Femur (tissue), 1 donor: ENCODE measurements around the gene IL20RB.

Experiments used
- DNase-seq: peaks from one replicate; pipeline ENCODE4 v3.0.0-alpha.2; 2017

The IL20RB gene

GRCh38 chr3:136957751-136958288 is at the start of gene IL20RB:
Gene IL20RB, plus strand, starts transcription at chr3:136957983. Its CDS starts 131 bp downstream, at chr3:136958114.
- no peak for DNase-seq

DNA sequence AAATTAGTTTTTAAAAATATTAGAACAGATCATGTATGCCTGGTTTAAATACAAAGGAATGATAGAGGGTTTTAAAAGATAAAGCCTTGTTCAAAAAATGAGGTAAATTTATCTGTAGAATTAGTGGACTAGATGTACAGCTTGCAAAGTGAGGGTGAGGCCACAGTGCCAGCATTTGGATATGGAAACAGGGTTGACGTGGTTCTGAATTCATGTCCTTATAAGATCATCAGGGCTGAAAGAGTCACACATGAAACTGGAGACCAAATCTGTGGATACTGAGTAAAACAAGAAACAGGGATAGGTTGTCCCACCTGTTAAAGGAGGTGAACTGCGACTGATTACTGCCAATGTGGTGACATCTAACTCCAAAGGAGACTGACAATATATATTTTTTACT is 49.5 kb upstream of the IL20RB start:
- DNase-seq = no peak

GRCh38 chr3:136909187-136909586 is 48.6 kb upstream of the IL20RB start:
- no peak for DNase-seq

DNA sequence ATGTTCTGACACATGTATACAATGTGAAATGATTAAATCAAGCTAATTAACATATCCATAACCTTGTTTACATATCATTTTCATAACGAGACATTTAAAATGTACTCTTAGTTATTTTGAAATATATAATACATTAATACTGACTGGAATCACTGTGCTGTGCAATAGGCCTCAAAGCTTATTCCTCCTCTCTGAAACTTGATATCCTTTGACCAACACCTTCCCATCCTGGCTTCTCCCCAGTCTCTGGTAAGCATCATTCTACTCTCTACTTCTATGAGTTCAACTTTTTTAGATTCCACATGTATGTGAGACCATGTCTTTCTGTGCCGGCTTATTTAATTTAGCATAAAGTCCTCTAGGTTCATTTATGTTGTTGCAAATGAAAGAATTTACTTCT is 47.1 kb upstream of the IL20RB start:
- DNase-seq = no peak

DNA sequence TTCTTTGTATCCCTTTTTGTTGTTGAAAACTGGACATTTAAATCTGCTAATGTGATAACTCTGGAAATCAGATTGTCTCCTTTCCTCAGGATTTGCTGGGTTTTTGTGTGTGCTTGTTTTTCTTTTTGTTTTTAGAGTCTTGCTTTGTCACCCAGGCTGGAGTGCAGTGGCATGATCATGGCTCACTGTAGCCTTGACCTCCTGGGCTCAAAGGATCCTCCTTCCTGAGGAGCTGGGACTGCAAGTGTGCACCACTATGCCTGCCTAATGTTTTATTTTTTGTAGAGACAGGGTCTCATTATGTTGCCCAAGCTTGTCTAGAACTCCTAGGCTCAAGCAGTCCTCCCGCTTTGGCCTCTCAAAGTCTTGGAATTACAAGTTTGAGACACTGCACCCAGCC is 44.6 kb upstream of the IL20RB start:
- DNase-seq = no peak

DNA sequence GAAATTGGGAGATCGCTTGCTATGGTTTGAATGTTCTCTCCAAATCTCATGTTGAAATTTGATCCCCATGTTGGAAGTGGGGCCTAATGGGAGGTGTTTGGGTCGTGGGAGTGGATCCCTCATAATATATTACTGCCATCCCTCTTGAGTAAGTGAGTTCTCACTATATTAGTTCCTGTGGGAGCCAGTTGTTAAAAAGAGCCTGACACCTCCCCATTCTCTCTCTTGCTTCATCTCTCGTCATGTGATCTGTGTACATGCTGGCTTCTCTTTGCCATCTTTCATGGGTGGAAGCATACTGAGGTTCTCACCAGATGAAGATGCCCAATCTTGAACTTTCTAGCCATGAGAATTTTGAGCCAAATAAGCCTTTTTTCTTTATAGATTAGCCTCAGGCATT is 43.0 kb upstream of the IL20RB start:
- no peak for DNase-seq

DNA sequence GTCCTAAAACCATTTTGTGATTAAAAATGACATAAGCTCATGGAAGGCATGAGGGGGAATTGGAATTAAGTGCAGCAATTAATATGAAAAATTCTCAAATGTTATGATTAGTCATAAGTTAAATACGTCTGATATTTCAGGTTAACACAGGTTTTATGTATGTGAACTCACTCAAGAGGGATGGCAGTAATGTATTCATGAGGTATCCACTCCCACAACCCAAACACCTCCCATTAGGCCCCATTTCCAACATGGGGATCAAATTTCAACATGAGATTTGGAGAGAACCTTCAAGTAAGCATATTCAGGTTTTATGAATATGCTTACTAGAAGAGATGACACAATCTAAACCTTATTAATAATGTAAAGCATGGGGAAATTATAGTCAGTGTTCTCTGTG is 41.6 kb upstream of the IL20RB start:
- DNase-seq = no peak

- no peak for DNase-seq
Measured at GRCh38 chr3:136919799-136920580, 37.8 kb upstream of the IL20RB start.

DNA sequence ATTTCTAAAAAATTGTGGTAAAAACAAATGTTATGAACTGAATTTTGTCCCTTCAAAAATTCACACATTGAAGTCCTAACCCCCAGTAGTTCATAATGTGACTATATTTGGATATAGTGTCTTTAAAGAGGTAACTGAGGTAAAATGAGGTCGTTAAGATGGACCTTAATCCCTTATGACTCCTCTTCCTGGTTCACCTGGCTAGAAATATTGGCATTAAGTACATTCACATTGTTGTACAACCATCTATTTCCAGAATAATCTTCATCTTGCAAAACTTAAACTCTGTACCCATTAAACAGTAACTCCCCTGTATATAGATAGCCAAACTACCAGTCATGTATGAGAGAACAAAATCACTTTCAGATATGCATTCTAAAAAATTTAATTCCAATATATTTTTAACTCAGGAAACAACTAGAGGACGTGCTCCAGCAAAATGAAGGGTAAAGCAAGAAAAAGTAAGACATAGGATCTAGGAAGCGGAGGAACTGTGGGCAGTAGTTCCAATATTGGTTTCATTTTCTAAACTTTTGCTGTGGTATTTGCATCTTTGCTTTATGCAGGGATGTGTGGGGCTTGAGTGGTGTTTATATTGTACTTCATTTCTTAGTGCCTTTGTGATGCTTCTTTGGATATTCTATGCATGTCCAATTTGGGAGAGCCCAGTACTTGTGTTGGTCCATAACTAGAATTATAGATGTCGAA is 36.7 kb upstream of the IL20RB start:
- no peak for DNase-seq

DNA sequence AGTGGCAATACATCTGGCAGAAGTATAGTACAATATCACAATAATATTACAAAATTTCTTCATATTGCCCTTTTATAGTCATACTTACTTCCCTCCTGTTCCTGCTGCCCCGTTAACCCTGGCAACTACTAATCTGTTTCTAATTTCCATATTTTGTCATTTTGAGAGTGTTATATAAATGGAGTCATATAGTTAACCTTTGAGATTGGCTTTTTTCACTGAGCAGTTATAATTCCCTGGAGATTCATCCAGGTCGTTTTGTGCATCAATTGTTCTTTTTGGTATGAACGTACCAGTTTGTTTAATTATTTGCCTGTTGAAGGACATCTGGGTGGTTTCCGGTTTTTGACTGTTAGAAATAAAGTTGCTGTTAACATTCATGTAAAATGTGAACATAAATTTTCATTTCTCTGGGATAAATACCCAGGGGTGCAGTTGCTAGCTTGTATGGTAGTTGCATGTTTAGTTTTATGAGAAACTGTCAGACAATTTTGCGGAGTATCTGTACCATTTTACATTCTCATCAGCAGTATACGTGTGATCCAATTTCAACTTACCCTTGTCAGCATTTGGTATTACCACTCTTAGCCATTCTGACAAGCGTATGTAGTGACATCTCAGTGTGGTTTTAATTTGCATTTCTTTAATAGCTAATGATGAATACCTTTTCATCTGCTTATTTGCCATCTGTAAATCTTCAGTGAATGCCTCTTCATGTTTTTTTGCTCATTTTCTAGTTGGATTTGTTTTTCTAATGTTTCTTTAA is 32.2 kb upstream of the IL20RB start:
- DNase-seq = no peak

- no peak for DNase-seq
Measured at GRCh38 chr3:136928240-136928639, 29.5 kb upstream of the IL20RB start.

DNA sequence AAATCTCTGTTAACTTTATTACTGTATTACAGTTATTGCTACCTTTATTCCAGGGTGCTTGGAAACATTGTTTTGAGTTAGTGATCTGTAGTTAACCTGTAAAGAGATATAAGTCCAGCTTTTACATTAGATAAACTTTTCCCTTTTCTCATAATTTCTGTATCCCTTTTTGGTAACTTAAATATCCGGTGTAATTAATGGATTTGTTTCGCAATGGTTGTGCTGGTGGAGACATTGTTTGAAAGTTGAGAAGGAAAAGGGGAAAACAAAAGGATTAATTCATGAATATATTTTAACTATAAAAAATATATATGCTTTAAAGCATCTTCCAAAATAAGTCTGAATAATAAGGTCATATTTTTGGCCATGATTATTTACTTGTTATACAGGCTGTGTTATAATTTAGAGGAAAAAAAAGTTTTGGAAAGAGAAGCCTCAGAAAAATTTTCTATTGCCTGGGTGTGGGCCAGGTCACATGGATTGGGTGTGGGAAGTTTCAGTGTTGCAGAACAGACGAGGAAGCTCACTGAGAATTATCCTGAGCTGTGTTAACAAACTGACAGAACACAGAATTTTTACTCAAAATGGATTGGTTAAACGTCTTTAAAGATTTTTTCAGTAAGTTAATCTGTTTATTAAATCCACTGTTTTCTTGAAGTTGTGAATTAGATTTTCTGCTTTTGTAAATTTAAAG is 27.7 kb upstream of the IL20RB start:
- DNase-seq = peak; percentile 63

DNA sequence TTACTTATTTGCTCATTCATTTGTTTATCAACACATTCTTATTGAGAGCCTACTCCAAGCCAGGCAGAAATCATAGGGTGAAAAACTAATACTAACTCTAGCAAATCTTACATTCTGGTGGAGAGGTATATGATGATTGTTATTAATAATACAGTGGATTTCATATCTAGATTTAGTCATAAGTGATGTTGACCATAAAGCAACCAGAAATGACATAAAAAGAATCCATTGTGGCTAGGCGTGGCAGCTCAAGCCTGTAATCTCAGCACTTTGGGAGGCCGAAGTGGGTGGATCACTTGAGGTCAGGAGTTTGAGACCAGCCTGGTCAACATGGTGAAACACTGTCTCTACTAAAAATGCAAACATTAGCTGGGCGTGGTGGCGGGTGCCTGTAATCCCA is 26.2 kb upstream of the IL20RB start:
- no peak for DNase-seq

GRCh38 chr3:136932523-136932922 is 25.3 kb upstream of the IL20RB start:
- DNase-seq = no peak

DNA sequence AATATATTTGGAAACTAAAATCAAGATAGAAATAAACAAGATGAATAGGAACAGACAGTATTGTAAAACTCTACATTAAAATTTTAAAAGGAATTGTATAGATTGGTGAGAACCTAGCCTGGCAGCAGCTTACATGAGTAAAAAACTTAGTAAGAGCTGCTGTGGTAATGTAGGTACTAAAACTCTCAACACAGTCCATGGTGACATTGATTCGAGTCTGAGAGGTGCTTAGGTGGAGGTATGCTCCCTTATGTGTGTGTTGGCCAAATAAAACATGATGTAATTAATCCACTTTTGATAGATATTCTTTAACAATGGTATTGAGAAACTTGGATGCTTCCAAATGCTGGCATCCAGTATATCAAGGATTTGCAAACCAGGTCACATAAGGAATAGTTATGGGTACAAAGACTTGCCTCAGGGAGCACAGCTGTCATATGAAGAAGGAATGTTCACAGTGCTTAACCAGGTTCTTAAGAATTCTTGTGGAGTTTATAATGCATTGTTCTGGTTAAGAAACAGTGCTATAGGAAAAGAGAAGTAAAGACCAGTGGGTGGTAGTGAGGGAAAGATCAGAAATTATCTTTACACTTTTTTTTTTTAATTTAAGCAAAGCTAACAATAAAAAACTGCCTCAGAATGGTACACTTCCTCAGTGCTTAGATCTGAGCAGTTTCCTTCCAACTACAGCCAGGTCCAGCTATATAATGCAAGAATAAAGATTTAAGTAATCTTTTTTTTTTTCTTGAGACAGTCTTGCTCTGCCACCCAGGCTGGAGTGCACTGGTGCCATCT is 24.6 kb upstream of the IL20RB start:
- DNase-seq = no peak

- no peak for DNase-seq
Measured at GRCh38 chr3:136937175-136937574, 20.6 kb upstream of the IL20RB start.

DNA sequence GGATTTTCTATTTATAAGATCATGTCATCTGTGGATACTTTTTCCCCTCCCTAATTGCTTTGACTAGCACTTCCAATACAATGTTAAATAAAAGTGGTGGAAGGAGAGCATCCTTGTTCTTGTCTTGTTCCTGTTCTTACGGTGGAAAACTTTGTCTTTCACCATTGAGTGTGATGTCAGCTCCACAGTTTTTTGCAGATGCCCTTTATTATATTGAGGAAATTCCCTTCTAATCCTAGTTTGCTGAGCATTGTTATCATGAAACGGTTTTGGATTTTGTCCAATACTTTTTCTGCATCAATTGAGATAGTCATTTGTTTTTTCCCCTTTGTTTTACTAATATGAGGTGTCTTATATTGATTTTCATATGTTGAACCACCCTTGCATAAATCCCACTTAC is 19.9 kb upstream of the IL20RB start:
- DNase-seq = no peak

DNA sequence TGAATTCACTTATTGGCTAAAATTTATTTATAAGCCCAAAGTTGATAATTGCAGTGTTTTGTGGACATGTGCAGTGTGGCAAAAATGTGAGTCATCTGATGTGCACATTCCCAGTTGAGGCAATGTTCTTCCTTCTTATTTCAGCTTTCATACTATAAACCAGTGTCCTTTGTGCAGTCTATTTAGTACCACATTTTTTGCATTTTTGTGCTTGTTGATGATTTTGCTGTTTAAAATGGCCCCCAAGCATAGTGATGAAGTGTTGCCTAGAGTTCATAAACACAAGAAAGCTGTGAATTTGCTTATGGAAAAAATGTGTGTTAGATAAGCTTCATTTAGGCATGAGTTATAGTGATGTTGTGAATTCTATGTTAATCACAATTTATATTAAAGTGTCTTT is 19.4 kb upstream of the IL20RB start:
- DNase-seq = no peak

DNA sequence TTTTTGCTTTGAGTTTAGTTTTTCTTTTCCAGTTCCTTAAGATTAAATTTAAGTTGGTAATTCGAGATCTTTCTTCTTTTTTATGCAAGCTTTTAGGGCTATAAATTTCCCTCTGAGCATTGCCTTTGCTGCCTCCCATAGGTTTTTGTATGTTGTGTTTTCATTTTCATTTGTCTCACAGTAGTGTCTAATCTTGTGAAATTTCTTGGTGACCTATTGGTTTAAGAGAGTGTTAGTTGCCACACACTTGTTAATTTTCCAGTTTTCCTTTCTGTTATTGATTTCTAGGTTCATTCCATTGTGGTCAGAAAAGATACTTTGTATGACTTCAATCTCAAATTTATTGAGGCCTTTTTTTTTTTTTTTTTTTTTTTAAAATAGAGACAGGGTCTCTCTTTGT is 18.3 kb upstream of the IL20RB start:
- no peak for DNase-seq

- DNase-seq = no peak
Measured at GRCh38 chr3:136942803-136943202, 15.0 kb upstream of the IL20RB start.

DNA sequence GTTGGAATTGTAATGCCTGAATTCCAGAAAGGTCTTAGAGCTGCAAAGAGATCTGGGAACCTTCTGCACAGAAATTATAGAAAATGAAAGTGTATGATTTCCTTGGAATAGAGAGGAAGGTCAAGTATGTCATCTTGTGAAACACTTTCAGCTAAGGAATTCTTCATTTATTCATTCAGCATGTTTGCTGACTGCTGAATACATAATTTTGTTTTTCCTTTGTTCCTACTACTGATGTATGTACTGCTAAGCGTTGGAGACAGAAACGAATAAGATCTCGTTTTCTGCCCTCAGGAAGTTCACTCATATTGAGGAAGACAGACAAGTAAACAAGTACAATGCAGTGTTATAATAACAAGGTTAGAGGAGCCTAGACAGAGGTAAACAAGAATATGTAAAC is 14.3 kb upstream of the IL20RB start:
- DNase-seq = no peak

- DNase-seq = no peak
Measured at GRCh38 chr3:136946978-136947377, 10.8 kb upstream of the IL20RB start.
